GM21528 (cell line): ENCODE results near the gene PCDHA1.

Experiments used
- ATAC-seq: cut with Tn5 transposase; IDR thresholded peaks from one replicate; pipeline ENCODE4 v1.9.1; 2021; ENCODE audit warnings: mild to moderate bottlenecking, moderate library complexity; ENCODE audit not compliant: unreplicated experiment, low FRiP score

The PCDHA1 gene

DNA sequence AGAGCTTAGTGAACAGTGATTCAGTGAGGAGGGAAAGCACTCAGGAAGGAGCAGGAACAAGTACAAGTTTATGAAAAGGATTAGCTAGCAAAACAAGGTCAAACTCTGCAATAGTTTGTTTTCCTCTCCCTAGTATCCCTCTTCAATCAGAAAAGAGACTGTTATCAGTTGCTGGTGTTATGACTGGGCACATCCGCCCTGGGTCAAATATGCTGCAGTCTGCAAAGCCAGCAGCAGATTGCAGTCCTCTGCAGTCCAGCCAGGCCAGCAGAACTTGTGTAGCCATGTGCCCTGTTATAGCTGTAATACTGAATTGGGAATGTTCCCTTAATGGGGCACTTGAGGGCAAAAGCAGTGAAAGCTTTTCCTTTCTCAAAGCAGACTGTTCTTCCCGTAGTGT is 192.3 kb downstream of the PCDHA1 start:
- ATAC-seq: no peak

DNA sequence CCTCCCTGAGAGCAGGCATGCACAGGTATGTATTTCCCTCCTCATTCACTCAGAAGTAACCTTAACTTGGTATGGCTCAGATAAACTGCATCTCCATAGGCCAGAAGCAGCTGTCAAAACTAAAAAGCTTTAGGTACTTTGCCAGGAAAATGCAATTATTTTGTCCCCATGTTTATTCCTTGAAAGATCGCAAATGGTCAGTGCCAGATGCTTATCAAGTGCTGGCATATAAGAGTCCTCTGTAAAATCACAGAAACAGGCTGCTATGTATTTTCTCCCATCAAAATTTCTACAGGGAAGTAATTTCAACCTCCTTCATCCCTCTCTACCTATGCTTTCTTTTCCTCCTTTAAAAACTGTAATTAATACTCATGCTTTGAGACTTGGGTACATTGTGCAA is 193.0 kb downstream of the PCDHA1 start:
- no peak for ATAC-seq

DNA sequence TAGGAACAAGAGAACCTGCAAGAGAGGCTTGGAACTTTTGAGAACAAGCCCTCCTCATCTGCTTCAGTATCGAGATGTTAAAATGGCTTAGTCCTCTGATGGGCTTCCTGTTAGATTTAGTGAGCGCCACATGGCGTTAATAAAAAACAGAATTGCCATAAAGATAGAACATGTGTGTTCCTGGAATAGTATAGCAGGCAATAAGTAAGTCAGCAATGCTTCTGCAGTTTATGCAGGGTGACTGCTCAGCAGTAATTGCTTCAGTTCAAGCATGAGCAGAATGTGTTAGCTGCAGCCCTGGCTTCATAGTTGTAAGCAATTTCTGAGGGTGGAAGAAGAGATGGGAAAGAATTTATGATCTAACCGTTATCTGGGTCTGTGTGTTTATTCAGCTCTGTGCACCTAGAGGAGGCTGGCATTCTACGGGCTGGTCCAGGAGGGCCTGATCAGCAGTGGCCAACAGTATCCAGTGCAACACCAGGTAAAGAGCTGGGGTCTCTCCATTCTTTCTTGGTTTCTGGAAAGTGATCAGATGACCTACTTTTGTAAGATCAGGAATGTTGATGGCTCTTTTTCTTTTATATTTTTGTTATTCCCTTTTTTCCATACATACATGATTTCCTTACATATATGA is 196.3 kb downstream of the PCDHA1 start:
- ATAC-seq: no peak

DNA sequence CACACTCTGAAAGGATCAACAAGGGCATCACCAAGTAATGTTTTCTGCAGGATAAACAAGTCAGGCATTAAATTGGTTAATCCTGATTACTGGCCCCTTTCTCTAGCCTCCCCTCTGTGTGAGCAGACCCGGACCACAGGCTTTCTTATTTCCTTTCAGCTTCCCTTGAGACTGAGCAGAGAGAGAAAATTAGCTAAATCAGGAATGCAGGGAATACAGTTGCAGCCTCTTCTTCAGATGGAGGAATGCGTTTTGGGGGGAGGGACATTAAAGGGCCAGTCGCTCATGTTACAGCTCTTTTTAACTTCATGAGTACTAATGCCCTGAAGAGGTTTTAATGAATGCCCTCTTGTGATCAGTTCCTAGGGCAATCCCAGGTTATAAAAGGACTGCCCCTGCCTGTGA is 200.2 kb downstream of the PCDHA1 start:
- no peak for ATAC-seq

DNA sequence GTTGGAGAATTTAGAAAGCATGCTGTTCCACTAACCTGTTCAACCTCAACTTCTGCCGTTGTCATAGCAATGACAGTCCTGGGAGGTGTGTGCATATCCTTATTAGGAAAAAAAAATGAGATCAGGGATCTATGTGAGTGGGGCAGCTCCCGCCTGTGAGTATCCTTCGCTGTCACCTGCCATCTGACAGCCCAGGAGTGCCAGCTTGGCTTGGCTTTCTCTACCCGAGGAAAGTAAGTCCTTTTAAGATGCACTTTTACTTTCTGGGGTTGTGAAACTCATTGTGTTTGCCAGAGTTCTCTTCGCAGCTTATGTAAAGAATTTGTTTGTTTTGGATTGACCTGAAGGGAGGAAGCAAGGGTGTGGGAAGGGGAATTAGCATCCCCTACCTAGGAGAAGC is 202.2 kb downstream of the PCDHA1 start:
- no peak for ATAC-seq

DNA sequence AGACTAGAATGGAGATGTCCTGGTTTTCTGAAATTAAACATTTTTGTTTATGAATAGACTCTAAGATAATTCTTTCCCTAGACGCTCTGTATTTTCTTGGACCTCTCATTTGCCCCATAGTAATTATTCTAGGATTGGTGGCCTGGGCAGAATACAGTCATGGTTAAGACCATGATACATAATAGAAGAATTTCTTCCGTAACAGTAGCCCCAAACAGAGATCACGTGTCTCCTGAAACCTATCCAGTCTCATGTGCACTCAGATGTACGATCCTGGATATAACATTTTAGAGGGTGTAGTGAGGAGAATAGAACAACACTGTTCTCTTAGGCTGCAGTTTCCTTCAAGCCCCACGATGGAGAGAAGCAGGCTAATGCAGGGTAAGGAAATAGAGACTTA is 202.7 kb downstream of the PCDHA1 start:
- no peak for ATAC-seq

DNA sequence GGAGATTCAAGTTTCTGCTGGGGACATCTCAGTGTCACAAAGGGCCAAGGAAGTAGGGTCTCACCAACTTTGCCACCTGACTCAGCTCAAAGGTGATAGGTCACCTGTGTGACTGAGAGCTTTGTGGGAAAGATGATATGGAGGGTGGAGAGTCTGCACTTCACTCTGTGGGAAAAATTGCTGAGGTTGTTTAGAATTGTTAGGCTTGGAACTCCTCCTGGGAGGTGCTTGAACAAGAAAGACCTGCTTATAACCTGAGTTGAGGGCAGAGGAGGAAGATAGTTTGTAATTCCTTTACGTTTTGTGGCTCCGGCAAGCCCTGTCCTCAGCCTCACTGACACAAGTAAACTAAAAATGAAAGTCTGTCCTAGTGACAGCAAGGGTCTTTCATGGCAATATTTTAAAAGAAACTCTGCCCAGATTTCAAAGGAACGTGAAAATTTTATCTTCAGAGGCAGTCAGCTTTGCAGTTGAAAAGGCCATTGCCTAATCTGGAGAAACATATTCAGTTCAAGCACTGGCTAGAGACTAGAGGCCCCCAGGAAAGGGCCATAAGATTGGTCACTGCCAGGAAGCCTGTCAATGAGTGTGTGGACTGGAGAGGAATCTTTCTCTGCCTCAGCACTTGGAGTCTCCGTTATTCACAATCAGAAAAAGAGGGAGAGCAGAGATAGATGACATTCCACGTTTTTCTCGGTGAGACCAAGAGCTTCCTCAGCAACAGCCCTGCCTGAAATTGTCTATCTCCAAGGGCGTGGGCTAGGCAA is 203.5 kb downstream of the PCDHA1 start:
- no peak for ATAC-seq

DNA sequence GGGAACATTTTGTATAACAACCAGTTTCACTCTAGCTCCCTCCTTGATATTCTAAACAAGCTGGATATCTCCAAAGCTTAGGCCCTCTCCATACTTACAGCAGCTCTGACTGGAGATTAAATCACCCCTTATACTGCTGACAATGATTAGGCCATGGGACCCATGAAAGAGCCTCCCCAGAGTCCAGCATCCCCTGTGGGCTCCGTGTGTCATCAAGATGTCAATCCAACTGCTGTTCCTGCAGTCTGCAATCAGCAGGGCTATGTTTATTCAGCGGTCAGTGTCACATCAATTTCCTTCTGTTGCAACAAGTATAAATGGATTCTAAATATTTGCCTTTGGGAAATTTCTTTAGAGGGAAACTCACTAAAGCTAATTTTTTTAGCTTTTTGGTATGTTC is 206.9 kb downstream of the PCDHA1 start:
- ATAC-seq: no peak

DNA sequence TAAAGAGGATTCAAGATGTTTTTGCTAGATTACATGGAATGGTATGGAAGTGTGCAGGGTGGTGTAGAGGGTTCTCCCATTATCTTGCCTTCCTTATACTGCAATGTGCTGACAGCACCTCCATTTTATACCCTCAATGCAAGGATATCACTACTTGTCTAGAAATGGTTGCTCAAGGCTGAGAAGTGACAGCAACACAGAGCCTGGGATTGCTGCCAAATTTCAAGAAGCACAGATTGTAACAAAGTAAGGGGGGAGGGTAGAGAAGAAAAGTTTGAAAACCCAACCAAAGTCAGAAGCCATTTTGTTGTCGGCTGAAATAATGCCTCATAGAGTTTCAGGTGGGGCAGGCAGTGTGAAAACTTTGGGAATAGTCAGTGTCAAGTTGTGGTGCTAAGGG is 210.1 kb downstream of the PCDHA1 start:
- ATAC-seq: no peak

DNA sequence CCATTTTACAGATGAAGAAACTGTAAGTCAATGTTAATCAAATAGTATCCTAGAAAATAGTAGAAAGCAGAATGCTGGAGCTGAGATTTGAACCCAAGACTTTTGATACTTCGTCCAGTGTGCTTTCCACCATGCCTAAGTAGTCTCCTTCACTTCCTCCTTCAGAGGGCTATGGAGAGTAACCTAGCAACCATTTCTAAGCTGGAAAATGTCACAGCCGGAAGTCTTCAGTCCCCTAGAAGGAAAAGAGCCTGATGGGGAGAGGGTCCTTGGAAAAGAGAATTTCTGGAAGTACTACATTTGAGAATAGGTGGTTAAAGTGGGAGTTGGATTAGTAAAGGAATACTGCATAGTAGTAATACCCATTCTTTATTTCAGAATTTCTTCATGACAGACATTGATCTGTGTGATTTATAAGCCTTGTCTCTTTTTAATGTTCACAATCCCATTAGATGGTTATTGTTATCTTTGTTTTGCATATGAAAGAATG is 213.0 kb downstream of the PCDHA1 start:
- no peak for ATAC-seq

DNA sequence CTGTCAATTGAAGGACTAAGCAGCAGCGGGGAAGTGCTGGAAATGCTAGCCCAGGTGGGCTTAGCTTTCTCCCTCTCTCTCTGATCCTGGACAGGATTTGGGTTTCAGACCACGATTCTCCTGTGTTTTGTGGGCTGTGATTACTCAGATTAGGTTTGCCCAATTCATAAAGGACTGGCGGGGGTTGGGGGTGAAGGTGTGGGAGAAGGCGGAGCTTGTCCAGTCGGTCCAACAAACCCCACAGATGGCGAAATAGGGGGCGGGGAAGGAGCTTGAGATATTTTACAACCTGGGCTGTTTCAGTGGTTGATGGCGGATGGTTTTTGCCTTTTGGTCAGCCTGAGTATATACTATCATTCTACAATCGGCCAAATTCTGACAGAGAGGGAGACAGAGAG is 215.5 kb downstream of the PCDHA1 start:
- no peak for ATAC-seq

DNA sequence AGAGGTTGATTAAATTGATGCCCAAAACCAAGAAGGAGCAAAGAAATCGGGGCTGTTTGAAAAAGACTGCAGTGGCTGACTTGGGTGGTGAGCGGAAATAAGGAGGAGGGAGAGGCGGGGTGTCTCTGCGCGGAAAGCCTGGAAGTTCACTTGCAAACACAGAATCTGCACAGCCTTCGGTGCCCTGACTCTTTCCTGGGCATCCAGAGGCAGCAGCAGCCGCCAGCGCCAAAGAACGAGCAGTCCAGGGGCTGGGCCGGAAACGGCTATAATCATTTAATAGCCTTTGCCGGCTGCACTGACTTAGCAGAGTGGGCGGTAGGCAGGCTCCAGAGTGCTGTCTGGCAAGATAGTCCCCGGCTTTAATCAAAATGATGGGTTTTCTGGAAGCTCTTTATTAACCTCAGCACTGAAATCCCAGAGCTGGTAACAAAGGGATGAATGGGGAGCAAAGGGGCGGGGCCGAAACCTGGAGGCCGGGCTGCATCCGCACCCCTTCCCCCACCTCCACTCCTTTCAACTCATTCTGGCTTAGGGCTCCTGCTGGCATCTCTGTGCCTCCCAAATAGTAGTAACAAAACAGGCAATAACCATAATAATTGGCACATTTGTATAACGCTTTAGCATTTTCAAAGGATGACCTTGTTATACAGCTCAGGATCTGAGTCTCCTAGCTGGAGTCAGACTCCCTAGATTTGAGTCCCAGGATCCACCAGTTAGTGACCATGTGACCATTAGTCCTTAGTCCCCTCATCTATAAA is 216.1 kb downstream of the PCDHA1 start:
- ATAC-seq: no peak

DNA sequence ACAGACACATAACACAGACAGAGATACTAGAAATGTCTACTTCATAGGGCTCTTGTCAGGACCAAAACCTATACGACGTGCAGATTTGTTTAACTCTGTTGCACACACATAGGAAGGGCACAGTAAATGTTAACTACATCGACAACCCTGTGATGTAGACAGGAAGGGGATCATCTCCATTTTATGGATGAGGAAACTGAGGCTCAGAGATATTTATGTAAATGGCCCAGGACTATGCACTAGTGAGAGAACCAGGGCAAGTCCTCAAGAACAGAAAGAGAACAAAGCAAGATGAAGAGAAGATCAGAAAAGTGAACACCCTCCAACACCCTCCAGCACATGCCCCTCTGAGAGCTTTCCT is 216.6 kb downstream of the PCDHA1 start:
- no peak for ATAC-seq

DNA sequence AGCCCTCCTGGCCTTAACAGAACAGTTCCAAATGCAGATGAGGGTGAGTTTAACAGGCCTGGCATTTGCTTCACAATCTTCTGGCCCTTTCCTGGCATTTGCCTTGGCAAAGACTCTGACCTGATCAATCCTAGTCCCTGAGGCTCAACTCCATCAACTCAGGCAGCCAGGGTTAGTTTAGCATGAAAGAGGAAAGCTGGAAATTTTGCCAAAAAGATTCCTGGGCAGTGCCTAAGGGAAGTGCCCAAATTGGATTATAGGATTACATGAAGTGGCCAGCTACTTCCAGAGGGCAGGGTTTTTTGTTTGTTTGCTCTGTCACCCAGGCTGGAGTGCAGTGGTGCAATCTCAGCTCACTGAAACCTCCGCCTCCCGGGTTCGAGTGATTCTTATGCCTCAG is 217.1 kb downstream of the PCDHA1 start:
- no peak for ATAC-seq

DNA sequence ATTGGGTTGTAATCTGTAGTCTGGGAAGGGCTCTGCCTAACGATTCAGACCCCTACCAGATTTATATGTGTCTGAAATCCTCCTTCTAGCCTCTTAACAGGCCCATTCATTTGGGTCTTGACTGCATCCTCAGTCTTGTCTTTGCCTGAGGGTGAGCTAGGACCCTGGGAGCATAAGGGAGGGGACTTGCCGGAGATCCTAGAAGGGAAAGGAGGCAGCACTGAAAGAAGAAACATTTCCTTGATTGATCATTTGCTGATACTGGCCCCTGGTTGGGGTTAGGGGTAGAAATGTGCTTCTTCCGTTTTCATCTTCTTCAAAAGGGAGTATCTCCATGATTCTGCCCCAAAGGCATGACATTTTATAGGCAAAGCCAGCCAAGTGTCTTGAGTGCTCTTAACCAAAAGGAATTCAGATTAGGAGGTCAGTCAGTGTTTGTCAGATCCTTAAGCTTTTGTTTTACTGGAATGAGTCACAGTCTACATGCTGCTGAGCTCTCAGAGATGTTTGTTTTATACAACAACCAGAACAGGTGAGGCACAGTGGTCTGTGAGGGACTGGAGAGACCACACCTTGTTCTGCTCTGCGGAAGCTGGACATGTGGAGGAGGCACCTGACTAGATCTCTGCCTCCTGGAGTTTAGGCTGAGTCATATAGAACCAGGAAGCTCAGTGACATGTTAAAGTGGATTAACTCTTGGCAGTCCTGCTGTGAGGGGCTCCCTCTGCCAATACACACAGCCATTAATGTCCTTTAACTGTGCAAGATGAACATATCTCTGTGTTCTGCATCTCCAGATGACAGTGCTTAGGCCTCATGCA is 218.1 kb downstream of the PCDHA1 start:
- no peak for ATAC-seq

DNA sequence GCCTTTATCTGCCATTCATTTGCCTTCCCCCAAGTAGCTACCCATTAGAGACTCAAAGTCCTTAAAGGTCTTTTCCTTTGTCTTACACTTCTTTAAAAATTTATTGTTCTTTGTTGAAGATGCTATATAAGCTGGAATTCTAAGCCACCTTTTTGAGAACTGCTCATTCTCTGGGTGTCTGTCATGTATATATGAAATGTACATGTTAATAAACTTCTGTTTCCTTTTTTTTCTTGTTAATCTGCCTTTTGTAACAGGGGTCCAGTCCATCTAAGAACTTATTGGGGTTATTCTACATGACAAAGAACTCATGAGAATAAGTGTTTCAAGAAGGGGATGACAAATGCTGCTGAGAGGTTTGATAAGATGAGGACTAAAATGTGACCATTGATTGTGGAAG is 221.9 kb downstream of the PCDHA1 start:
- no peak for ATAC-seq

DNA sequence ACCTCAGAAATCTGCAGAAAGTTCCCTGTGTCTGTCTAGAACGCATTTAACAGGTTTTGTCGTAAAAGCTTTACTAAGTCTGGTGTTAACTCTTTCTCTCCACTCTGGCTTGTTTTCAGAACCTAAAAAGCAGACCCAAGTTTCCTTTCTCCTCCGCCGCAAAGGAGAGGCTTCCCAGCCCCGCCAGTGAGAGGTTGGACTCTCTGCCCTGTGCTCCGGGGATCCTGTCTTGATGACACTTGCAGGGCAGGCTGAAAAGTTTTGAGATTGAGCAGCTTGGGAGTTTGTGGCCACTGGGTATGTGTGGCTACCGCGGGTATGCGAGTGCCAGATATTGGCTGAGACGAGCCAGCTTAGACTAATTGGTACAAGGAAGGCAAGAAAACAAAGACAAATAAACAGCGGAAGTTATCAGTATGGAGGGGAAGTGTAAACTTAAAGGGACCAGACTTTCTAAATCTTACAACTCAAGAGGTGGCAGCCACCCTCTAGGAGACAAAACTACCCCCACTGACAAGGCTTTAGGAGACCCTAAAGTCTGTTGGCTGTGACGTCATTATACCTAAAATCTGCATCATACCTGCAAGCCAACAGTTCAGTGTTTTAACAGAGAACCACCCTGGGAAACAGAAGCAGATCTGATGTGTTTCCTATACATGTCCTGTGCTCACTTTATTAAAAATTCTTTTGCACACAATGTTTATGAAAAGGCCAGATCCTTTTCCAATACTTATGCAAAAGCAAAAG is 224.3 kb downstream of the PCDHA1 start:
- ATAC-seq: no peak

DNA sequence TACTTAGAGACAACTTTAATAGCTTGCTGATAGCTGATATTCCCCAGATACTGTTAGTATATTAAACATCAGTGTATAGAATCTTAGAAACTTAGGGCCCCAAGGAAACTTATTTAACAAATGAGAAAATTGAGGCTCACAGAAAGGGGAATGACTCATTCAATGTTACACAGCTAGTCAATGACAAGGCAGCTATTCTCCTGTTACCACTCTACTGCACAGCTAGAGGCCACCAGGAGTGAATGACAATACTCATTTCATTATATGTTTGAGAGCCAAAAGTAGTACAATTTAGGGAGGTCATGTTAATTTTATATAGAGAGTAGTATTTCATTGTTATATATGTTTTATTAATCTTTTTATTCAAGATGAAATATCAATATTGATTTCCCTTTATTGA is 232.0 kb downstream of the PCDHA1 start:
- no peak for ATAC-seq

DNA sequence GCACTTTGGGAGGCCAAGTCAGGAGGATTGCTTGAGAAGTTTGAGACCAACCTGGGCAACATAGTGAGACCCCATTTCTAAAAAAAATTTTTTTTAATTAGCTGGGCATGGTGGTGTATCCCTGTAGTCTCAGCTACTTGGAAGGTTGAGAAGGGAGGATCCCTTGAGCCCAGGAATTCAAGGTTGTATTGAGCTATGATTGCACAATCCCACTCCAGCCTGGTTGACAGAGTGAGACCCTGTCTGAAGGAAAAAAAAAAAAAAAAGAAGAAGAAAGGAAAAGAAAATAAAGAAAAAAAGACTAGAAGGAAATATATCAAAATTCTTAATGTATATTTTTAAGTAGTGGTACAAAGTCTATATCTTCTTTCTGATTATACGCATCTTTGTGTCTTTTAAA is 236.4 kb downstream of the PCDHA1 start:
- ATAC-seq: no peak

DNA sequence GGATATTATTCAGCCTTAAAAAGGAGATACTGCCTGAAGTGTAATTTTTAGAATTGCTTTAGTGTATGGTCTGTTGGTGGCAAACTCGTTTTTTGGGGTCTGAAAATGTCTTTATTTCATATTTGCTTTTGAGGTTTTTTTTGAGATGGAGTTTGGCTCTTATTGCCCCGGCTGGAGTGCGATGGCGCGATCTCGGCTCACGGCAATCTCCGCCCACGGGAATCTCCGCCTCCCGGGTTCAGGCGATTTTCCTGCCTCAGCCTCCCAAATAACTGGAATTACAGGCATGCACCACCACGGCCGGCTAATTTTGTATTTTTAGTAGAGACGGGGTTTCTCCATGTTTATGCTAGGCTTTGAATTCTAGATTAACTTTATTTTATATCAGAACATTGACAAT is 245.1 kb downstream of the PCDHA1 start:
- ATAC-seq: no peak
